ENCODE results near the gene SPSB3.

SPSB3 gene

DNA sequence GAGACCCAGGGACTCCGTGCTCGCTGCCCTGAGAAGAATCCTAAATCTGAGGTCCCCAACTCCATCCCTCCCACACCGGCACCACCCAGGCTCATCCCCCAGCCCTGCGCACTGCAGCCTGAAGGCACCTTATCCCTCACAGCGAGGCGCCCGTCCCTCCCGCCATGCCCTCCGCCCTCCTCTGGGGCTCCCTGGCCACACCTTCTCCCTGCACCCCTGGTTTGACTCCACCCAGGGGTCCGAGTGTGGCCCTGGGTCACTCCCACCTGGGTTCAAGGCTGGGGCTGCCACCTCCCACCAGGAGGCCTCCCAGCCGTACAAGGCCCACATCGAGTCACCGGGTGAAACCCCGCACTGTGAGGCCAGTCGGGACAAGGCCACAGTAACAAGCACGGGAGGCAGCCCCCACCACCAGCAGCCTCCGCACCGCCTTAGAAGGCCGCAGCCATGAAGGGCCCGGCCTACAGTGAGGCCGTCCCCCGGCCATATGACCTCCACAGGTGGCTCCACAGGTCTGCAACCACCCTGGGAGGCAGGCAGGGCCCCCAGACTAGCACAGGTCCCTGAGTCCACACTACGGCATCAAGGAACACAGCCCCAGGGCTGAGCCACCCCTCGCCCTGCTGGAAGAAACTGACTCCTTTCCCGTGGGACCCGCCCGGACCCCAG lies 36.0 kb upstream of the SPSB3 start:
- TF ChIP-seq, protein P1, sequence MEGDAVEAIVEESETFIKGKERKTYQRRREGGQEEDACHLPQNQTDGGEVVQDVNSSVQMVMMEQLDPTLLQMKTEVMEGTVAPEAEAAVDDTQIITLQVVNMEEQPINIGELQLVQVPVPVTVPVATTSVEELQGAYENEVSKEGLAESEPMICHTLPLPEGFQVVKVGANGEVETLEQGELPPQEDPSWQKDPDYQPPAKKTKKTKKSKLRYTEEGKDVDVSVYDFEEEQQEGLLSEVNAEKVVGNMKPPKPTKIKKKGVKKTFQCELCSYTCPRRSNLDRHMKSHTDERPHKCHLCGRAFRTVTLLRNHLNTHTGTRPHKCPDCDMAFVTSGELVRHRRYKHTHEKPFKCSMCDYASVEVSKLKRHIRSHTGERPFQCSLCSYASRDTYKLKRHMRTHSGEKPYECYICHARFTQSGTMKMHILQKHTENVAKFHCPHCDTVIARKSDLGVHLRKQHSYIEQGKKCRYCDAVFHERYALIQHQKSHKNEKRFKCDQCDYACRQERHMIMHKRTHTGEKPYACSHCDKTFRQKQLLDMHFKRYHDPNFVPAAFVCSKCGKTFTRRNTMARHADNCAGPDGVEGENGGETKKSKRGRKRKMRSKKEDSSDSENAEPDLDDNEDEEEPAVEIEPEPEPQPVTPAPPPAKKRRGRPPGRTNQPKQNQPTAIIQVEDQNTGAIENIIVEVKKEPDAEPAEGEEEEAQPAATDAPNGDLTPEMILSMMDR (IDR thresholded peaks at IDR 0.05): no peak
- Histone ChIP-seq H3K4me1 (no peaks in the 10 kb centered on the region), H3K36me3 (peaks cover 60 to 94% (median 80%) of the 10 kb centered on the region in 3 donors), H3K9me3 (no peaks in the 10 kb centered on the region), H3K27me3 (no peaks in the 10 kb centered on the region), H3K4me3 (no peak overlapping the region), H3K27ac (no peak overlapping the region)
- intact Hi-C loops (cut with DNase I; ENCODE audit: low total_unique reads): no loop called here
- no peak for DNase-seq

DNA sequence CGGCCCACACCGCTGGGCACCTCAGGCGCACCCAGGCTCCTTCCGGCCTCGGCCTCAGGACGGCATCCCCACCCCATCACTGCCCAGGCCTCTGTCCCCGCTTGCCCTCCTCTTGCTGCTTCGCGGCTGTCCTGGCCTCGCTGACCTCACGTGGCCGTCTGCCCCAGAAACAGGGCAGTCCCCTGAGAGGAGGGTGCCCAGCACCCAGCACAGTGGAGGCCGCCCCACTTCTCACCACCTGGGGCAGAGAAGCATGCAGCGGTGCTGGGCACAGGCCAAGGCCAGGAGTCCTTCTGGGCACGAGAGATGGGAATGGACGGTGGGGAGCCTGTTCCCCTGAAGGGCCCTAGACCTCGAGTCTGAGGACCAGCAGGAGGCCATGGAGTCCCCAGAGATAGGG lies 35.3 kb upstream of the SPSB3 start:
- Histone ChIP-seq H3K36me3 (peaks cover 59 to 97% (median 79%) of the 10 kb centered on the region in 3 donors), H3K27ac (no peak overlapping the region), H3K4me3 (no peak overlapping the region), H3K27me3 (no peaks in the 10 kb centered on the region), H3K9me3 (no peaks in the 10 kb centered on the region), H3K4me1 (no peaks in the 10 kb centered on the region)
- intact Hi-C loops (cut with DNase I; ENCODE audit: low total_unique reads): no loop called here
- no peak for DNase-seq
- TF ChIP-seq, protein P1 (IDR thresholded peaks at IDR 0.05): no peak

DNA sequence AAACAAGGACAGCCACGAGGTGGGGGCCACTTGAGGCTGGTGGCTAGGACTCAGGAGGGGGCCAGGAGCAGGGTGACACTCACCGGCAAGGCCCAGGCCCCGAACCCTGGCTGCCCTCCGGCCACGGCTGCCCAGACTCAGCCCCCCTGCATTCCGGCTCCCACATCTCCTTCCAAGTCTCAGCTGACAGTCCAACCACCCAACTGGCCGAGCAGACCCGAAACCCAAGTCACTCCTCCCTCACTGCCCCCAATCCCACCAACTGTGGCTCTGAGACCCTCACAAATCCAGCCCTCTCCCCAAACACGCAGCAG lies 34.9 kb upstream of the SPSB3 start:
- DNase-seq: no peak
- no peaks in the 10 kb centered on the region for H3K9me3 ChIP-seq
- H3K4me3 ChIP-seq: no peak overlapping the region
- no peaks in the 10 kb centered on the region for H3K27me3 ChIP-seq
- no peak overlapping the region for H3K27ac ChIP-seq
- no peaks in the 10 kb centered on the region for H3K4me1 ChIP-seq
- peaks cover 54 to 93% (median 74%) of the 10 kb centered on the region in 3 donors for H3K36me3 ChIP-seq
- intact Hi-C loops (cut with DNase I; ENCODE audit: low total_unique reads): no loop called here
- TF ChIP-seq, protein P1 (IDR thresholded peaks at IDR 0.05): no peak

DNA sequence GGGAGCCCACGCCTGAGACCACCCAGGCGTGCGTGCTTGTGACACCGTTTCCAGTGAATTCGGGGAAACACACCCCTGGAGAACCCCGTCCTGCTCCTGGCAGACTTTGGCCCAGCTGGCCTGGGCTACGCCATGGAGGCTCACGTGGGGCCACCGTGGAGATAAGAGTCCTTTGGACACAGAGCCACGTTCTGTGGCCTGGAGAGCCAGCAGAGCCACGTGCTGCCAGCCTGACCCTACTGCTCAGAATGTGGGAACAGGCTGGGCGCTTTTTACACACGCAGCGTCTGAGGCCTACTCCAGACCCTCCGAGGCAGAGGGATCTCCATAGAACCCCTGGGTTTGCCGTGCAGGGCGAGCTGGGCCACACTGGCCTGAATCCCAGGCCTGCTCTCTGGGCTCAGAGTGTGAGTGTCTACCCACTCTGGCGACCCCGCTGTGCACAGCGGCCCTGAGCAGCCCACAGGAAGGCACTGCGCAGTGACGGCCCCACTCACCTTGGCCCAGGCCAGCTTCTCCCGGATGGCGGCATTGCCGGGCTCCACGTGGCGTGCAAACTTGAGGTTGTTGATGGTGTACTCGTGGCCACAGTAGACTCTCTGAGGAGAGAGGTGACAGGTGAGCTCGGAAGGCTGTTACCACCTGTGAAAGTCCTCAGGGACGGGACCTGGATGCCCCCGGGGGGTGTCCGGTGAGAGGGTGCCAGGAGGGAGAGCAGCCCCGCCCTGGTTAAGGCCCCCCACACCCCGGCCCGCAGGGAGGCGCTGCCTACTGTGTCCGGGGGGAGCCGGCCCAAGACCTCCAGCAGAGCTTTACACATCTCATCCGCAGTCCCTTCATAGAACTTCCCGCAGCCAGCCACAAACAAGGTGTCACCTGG lies 34.3 kb upstream of the SPSB3 start:
- Histone ChIP-seq H3K9me3 (no peaks in the 10 kb centered on the region), H3K4me1 (no peaks in the 10 kb centered on the region), H3K4me3 (no peak overlapping the region), H3K27me3 (no peaks in the 10 kb centered on the region), H3K36me3 (peaks cover 49 to 87% (median 68%) of the 10 kb centered on the region in 3 donors), H3K27ac (no peak overlapping the region)
- TF ChIP-seq, protein P1 (IDR thresholded peaks at IDR 0.05): no peak
- intact Hi-C loops (cut with DNase I; ENCODE audit: low total_unique reads): no loop called here
- DNase-seq: no peak

DNA sequence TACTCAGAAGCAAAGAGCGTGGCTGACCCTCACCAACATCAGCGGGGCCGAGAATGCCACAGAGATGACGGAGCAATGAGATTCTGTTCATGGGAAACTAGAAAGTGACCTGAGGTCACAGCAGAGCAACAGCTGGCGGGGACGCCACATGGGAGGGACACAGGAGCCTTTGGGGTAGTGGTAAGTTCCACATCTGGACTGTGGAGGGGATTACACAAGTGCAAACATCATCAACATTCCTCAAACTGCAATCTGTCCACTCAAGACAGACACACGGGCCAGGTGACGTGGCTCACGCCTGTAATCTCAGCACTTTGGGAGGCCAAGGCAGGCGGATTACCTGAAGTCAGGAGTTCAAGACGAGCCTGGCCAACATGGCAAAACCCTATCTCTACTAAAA lies 33.1 kb upstream of the SPSB3 start:
- Histone ChIP-seq H3K27me3 (no peaks in the 10 kb centered on the region), H3K36me3 (peaks cover 44 to 79% (median 68%) of the 10 kb centered on the region in 3 donors), H3K4me1 (no peaks in the 10 kb centered on the region), H3K27ac (no peak overlapping the region), H3K4me3 (no peak overlapping the region), H3K9me3 (no peaks in the 10 kb centered on the region)
- TF ChIP-seq, protein P1 (IDR thresholded peaks at IDR 0.05): no peak
- intact Hi-C loops (cut with DNase I; ENCODE audit: low total_unique reads): no loop called here
- DNase-seq: no peak
